NT2/D1 (cell line): Measurements from ENCODE around the gene TGFBI.

Source experiments
- DNase-seq: peaks from one replicate; pipeline ENCODE4 v3.0.0-alpha.2; 2011; ENCODE audit warnings: low read depth, low spot score
- H3K27me3 ChIP-seq: 2 replicates; pipeline ENCODE4 v1.6.0; 2011; ENCODE audit warnings: mild to moderate bottlenecking; ENCODE audit not compliant: insufficient read length, insufficient read depth
- H3K36me3 ChIP-seq: 2 replicates; pipeline ENCODE4 v1.6.1; 2011; ENCODE audit warnings: mild to moderate bottlenecking, low read length, mixed read lengths; ENCODE audit not compliant: insufficient read depth, insufficient read length
- H3K4me1 ChIP-seq: 2 replicates; pipeline ENCODE4 v1.5.1; 2011; ENCODE audit not compliant: insufficient read depth, insufficient read length
- H3K4me3 ChIP-seq: 2 replicates; pipeline ENCODE4 v1.5.1; 2011; ENCODE audit warnings: low read depth; ENCODE audit not compliant: insufficient read length
- H3K9ac ChIP-seq: 2 replicates; pipeline ENCODE4 v1.6.0; 2011; ENCODE audit warnings: low read depth; ENCODE audit not compliant: insufficient read length
- H3K9me3 ChIP-seq: 2 replicates; pipeline ENCODE4 v1.5.1; 2011; ENCODE audit warnings: mild to moderate bottlenecking, low read length; ENCODE audit not compliant: insufficient read depth
- SUZ12 ChIP-seq: IDR thresholded peaks from 2 replicates; pipeline ENCODE4 v1.6.1; 2011; ENCODE audit not compliant: insufficient read length, insufficient read depth; ENCODE audit errors: extremely low read depth
- YY1 ChIP-seq: IDR thresholded peaks from 2 replicates; pipeline ENCODE4 v1.6.1; 2011; ENCODE audit not compliant: insufficient read length, insufficient read depth
- ZNF274 ChIP-seq: IDR thresholded peaks from 2 replicates; pipeline ENCODE4 v1.6.1; 2011; ENCODE audit warnings: mild to moderate bottlenecking, low read depth, low read length

The TGFBI gene

GRCh38 chr5:136061630-136062365 lies 33.0 kb downstream of the TGFBI start:
- TF ChIP-seq SUZ12 (no peak), YY1 (no peak), ZNF274 (no peak)

GRCh38 chr5:136062366-136063274 lies 33.8 kb downstream of the TGFBI start:
- H3K27me3 ChIP-seq: no peaks in the 10 kb centered on the region
- no peaks in the 10 kb centered on the region for H3K4me1 ChIP-seq
- H3K9me3 ChIP-seq: no peaks in the 10 kb centered on the region
- no peak overlapping the region for H3K4me3 ChIP-seq
- no peak overlapping the region for H3K9ac ChIP-seq
- no peak for DNase-seq
- TF ChIP-seq YY1: no peak
- no peak for TF ChIP-seq ZNF274
- no peak for TF ChIP-seq SUZ12
- H3K36me3 ChIP-seq: peaks cover 64% of the 10 kb centered on the region

More at GRCh38 chr5:136061630-136062365, 33.0 kb downstream of the TGFBI start:
- H3K4me3 ChIP-seq: no peak overlapping the region
- DNase-seq: no peak
- H3K36me3 ChIP-seq: peaks cover 67% of the 10 kb centered on the region
- no peaks in the 10 kb centered on the region for H3K9me3 ChIP-seq
- no peaks in the 10 kb centered on the region for H3K27me3 ChIP-seq
- H3K9ac ChIP-seq: no peak overlapping the region
- H3K4me1 ChIP-seq: no peaks in the 10 kb centered on the region

GRCh38 chr5:136063778-136064465 lies 35.1 kb downstream of the TGFBI start:
- Histone ChIP-seq H3K9me3 (no peaks in the 10 kb centered on the region), H3K9ac (no peak overlapping the region), H3K36me3 (peaks cover 64% of the 10 kb centered on the region), H3K4me3 (no peak overlapping the region), H3K4me1 (no peaks in the 10 kb centered on the region), H3K27me3 (no peaks in the 10 kb centered on the region)
- TF ChIP-seq SUZ12 (no peak), ZNF274 (no peak), YY1 (no peak)
- no peak for DNase-seq

- DNase-seq: no peak
- Histone ChIP-seq H3K27me3 (no peaks in the 10 kb centered on the region), H3K4me1 (no peaks in the 10 kb centered on the region), H3K9me3 (no peaks in the 10 kb centered on the region), H3K9ac (no peak overlapping the region), H3K4me3 (no peak overlapping the region), H3K36me3 (peaks cover 58% of the 10 kb centered on the region)
- TF ChIP-seq SUZ12: no peak
- TF ChIP-seq YY1: no peak
- TF ChIP-seq ZNF274: no peak
Observed at GRCh38 chr5:136064510-136064909, 35.7 kb downstream of the TGFBI start.

- no peaks in the 10 kb centered on the region for H3K4me1 ChIP-seq
- no peak for DNase-seq
- H3K9ac ChIP-seq: no peak overlapping the region
- no peaks in the 10 kb centered on the region for H3K27me3 ChIP-seq
- TF ChIP-seq YY1 (no peak), SUZ12 (no peak), ZNF274 (no peak)
- H3K36me3 ChIP-seq: peaks cover 49% of the 10 kb centered on the region
- no peaks in the 10 kb centered on the region for H3K9me3 ChIP-seq
- no peak overlapping the region for H3K4me3 ChIP-seq
Observed at GRCh38 chr5:136065588-136065987, 36.8 kb downstream of the TGFBI start.

- Histone ChIP-seq H3K36me3 (peaks cover 37% of the 10 kb centered on the region), H3K9me3 (no peaks in the 10 kb centered on the region), H3K9ac (no peak overlapping the region), H3K4me1 (no peaks in the 10 kb centered on the region), H3K27me3 (no peaks in the 10 kb centered on the region), H3K4me3 (no peak overlapping the region)
- no peak for DNase-seq
- TF ChIP-seq YY1: no peak
- TF ChIP-seq ZNF274: no peak
- no peak for TF ChIP-seq SUZ12
Observed at GRCh38 chr5:136066661-136067271, 38.0 kb downstream of the TGFBI start.
